ENCODE results near the gene MSI2. TPM values are rescaled to one million over a fixed set of nuclear protein-coding genes. Genes with fewer than 3 reads are reported as not detected.

The MSI2 gene
- total and polyA plus RNA-seq, 7 donors, result 12.6 to 25.8 (median 21.3) TPM

DNA sequence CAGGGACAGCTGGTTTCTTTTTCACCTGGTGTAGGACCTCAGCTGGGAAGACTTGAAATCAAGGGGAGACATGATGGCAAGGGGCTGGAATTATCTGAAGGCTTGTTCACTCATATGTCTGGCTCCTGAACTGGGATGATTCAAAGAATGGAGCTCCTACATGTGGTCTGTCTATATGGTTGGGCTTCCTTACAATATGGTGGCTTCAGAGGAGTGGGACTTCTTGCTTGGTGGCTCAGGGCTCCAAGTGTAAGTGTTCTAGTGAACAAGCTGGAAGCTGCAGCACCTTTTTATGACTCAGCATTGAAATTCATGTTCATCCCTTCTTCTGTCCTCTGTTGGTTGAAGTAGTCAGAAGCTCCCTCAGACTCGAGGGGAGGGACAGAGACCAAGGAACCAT lies 127.9 kb downstream of the MSI2 start:
- Histone ChIP-seq H3K27ac (no peak overlapping the region), H3K36me3 (no peaks in the 10 kb centered on the region), H3K4me1 (peaks cover 0 to 15% (median 9%) of the 10 kb centered on the region in 4 donors), H3K27me3 (no peaks in the 10 kb centered on the region), H3K4me3 (no peak overlapping the region), H3K9me3 (peaks cover 0 to 13% (median 1%) of the 10 kb centered on the region in 4 donors)
- intact Hi-C loops (cut with DNase I), result no loop called here
- 91 to 96% methylated on average over 1 of the region's 1 CpG for WGBS, 2 donors
- TF ChIP-seq POLR2AphosphoS5 (IDR thresholded peaks at IDR 0.05) (no peak), EP300 (IDR thresholded peaks at IDR 0.05) (no peak), POLR2A (IDR thresholded peaks at IDR 0.05) (no peak)
- TF ChIP-seq, protein P1, sequence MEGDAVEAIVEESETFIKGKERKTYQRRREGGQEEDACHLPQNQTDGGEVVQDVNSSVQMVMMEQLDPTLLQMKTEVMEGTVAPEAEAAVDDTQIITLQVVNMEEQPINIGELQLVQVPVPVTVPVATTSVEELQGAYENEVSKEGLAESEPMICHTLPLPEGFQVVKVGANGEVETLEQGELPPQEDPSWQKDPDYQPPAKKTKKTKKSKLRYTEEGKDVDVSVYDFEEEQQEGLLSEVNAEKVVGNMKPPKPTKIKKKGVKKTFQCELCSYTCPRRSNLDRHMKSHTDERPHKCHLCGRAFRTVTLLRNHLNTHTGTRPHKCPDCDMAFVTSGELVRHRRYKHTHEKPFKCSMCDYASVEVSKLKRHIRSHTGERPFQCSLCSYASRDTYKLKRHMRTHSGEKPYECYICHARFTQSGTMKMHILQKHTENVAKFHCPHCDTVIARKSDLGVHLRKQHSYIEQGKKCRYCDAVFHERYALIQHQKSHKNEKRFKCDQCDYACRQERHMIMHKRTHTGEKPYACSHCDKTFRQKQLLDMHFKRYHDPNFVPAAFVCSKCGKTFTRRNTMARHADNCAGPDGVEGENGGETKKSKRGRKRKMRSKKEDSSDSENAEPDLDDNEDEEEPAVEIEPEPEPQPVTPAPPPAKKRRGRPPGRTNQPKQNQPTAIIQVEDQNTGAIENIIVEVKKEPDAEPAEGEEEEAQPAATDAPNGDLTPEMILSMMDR (IDR thresholded peaks at IDR 0.05), result no peak
- no peak for DNase-seq

DNA sequence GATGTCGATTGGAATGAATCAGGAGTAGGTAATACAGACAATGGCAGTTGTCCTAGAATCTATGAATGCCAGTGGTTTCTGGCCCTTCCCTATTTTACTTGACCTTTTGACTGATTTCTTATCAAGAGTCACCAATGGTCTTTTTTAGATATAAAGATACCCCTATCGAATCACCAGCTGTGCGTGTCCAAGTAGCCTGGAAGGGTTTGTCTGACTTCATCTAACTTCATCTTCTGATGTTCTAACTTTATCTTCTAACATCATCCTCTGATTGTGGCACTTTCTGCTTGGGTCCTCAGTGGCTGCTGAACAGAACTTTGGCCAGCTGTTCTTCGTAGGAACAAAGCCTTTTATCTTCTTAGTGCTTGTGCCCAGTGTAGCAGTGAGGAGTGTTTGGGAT lies 129.7 kb downstream of the MSI2 start:
- intact Hi-C loops (cut with DNase I), result no loop called here
- TF ChIP-seq, protein P1 (IDR thresholded peaks at IDR 0.05), result no peak
- TF ChIP-seq EP300 (IDR thresholded peaks at IDR 0.05) (no peak), POLR2AphosphoS5 (IDR thresholded peaks at IDR 0.05) (no peak), POLR2A (IDR thresholded peaks at IDR 0.05) (no peak)
- 95 to 96% methylated on average over 4 of the region's 4 CpGs for WGBS, 2 donors
- Histone ChIP-seq H3K27me3 (no peaks in the 10 kb centered on the region), H3K4me3 (no peak overlapping the region), H3K9me3 (peaks cover 0 to 13% (median 1%) of the 10 kb centered on the region in 4 donors), H3K27ac (no peak overlapping the region), H3K4me1 (peaks cover 0 to 9% (median 7%) of the 10 kb centered on the region in 4 donors), H3K36me3 (no peaks in the 10 kb centered on the region)
- DNase-seq, result no peak

DNA sequence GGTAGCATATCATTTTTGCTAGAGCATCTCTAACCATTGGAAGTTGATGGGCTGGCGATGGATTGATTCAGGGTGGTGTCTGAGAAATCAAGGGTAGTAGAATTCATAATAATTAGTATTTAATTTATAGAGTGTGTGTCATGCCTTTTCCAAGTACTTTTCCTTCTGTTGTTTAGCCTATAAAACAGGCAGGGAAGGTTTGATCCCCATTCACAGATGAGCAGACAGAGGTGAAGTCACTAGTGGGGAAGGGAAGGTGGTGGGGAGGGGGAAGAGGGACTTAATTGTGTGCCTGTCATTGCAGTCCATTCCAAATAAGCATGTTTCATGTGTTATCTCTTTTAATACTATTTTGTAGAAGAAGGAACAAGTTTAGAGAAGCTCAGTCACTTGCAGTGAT lies 131.3 kb downstream of the MSI2 start:
- TF ChIP-seq EP300 (IDR thresholded peaks at IDR 0.05), result no peak
- TF ChIP-seq, protein P1 (IDR thresholded peaks at IDR 0.05), result no peak
- TF ChIP-seq POLR2AphosphoS5 (IDR thresholded peaks at IDR 0.05), result no peak
- TF ChIP-seq POLR2A (IDR thresholded peaks at IDR 0.05), result no peak
- intact Hi-C loops (cut with DNase I), result no loop called here
- 98 to 99% methylated on average over 1 of the region's 1 CpG for WGBS, 2 donors
- Histone ChIP-seq H3K36me3 (no peaks in the 10 kb centered on the region), H3K27ac (peak overlapping the region in 2 of 4 donors; percentile 22 to 52), H3K4me1 (peaks cover 0 to 9% (median 7%) of the 10 kb centered on the region in 4 donors), H3K9me3 (peaks cover 0 to 13% (median 1%) of the 10 kb centered on the region in 4 donors), H3K4me3 (no peak overlapping the region), H3K27me3 (no peaks in the 10 kb centered on the region)
- no peak for DNase-seq

DNA sequence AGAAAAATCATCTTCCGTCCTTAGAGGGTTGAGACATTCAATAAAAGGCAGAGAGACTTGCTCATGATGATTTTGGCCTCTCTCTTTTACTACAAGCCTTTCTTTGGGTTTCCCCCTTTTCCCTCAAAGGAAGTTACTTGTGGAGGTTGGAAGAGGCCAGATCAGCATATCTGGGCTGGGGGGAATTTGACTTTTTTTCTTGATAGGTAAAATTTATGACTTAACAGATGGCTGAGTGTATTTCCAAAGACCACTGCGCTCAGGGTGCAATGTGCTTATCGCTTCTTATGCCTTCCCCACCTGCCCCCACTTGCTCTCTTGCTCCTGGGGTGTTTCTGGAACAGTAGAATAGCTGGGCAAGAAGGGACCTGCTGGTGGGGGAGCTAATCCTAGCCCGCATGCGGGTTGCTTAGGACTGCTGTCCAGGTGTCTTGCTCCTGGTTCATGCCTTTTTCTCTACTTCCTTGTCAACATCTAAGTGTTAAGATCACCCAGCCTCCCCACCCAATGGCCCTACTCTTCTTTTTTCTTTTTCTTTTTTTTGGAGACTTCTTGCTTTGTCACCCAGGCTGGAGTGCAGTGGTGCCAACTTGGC lies 131.9 kb downstream of the MSI2 start:
- TF ChIP-seq, protein P1 (IDR thresholded peaks at IDR 0.05), result no peak
- no peak for TF ChIP-seq EP300 (IDR thresholded peaks at IDR 0.05)
- no peak for TF ChIP-seq POLR2AphosphoS5 (IDR thresholded peaks at IDR 0.05)
- TF ChIP-seq POLR2A (IDR thresholded peaks at IDR 0.05), result no peak
- WGBS, 2 donors, result 86 to 97% methylated on average over 5 of the region's 5 CpGs
- no peak for DNase-seq
- intact Hi-C loops (cut with DNase I), result no loop called here
- Histone ChIP-seq H3K36me3 (no peaks in the 10 kb centered on the region), H3K9me3 (peaks cover 0 to 13% (median 3%) of the 10 kb centered on the region in 4 donors), H3K27ac (no peak overlapping the region), H3K4me3 (no peak overlapping the region), H3K4me1 (peaks cover 0 to 9% (median 7%) of the 10 kb centered on the region in 4 donors), H3K27me3 (no peaks in the 10 kb centered on the region)

DNA sequence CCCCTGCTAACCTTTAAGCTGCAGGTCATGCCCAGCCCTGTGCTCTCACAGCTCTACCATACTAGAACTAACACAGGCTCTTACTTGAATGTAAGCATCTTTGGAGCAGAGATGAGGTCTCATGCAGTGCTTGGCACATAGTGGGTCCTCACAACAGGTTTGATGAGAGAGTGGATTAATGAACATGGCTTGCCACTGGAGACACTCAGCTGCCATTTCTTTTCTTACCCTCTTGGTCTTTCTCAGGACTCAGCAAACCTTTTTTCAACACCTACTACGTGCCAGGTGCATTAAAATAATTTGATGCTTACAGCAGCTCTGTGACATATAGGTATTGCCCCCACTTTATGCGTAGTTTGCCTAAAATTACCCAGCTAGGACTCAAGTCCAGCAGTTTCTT lies 133.2 kb downstream of the MSI2 start:
- TF ChIP-seq POLR2AphosphoS5 (IDR thresholded peaks at IDR 0.05) (no peak), EP300 (IDR thresholded peaks at IDR 0.05) (no peak), POLR2A (IDR thresholded peaks at IDR 0.05) (no peak)
- TF ChIP-seq, protein P1 (IDR thresholded peaks at IDR 0.05), result no peak
- WGBS, 2 donors, result 47 to 68% methylated on average over 2 of the region's 2 CpGs
- Histone ChIP-seq H3K36me3 (no peaks in the 10 kb centered on the region), H3K27ac (no peak overlapping the region), H3K27me3 (no peaks in the 10 kb centered on the region), H3K9me3 (peaks cover 0 to 9% (median 4%) of the 10 kb centered on the region in 4 donors), H3K4me1 (peaks cover 0 to 9% (median 7%) of the 10 kb centered on the region in 4 donors), H3K4me3 (no peak overlapping the region)
- intact Hi-C loops (cut with DNase I), result no loop called here
- no peak for DNase-seq

Data from sigmoid colon (tissue), 7 donors.